ENCODE measurements around the gene DZIP1L.

DNA sequence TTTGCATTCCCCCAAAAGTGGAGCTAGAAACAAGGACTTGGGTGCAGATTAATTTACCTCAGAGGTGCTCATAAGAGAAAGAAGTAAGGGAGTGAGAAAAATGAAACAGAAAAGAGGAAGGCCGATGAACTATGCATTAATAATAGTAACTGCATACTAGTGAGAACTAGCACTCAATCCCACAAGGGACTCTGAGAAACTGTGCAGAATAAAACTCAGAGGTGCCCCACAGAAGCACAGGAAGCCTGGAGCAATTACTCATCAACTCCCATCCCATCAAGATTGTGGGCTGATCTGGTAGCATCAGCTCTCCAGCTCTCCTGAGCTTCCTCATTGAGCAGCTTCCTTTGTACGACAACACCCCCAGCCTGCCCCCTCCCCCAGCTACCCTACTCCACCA is 54.6 kb downstream of the DZIP1L start:
- TF ChIP-seq CTCF (IDR thresholded peaks at IDR 0.05) (no peak), POLR2A (IDR thresholded peaks at IDR 0.05) (no peak)

Measured in Peyer's patch (tissue), 4 donors.